PC-9 (cell line): ENCODE data around the gene PRKACG. TPM values are rescaled to one million over a fixed set of nuclear protein-coding genes. Genes with fewer than 3 reads are reported as not detected.

Experiments
- BruUV-seq: library from RNA; stranded (reverse); fragments of 400-500 nt; replicated peaks from 2 replicates; lab custom pipeline; 2021; lab: Mats Ljungman, UMichigan
- CTCF ChIA-PET: fragments of 300-600 bp; sonication (Branson Sonifier 250); formaldehyde crosslinking; loops from one replicate; lab custom pipeline; 2022; ENCODE audit warnings: antibody characterized with exemption; lab: Charles Lee
- POLR2A ChIA-PET: fragments of 300-600 bp; sonication (Branson Sonifier 250); formaldehyde crosslinking; loops from one replicate; lab custom pipeline; 2022; ENCODE audit warnings: antibody characterized with exemption; ENCODE audit not compliant: unreplicated experiment; lab: Charles Lee
- DNase-seq, 2 experiments: peaks; one replicate each; pipeline versions ENCODE4 v3.0.0 to v3.0.0-alpha.2; 2015 to 2022; ENCODE audit warnings: mixed read lengths in 1 of 2
- H2AFZ ChIP-seq: fragments of 200-600 bp; sonication (generic); 2 replicates; pipeline ENCODE4 v1.8.1; 2017; ENCODE audit warnings: antibody characterized with exemption
- H3F3A ChIP-seq: fragments of 200-600 bp; sonication (generic); 2 replicates; pipeline ENCODE4 v1.8.1; 2017; ENCODE audit warnings: antibody characterized with exemption, mild to moderate bottlenecking, low read depth; ENCODE audit not compliant: insufficient read depth
- H3K27ac ChIP-seq: fragments of 200-600 bp; sonication (generic); 2 replicates; pipeline ENCODE4 v1.6.1; 2016; ENCODE audit warnings: mixed run types
- H3K27me3 ChIP-seq: fragments of 200-600 bp; sonication (generic); 2 replicates; pipeline ENCODE4 v1.6.1; 2016; ENCODE audit warnings: low read depth, mixed run types; ENCODE audit not compliant: insufficient read depth
- H3K36me3 ChIP-seq: fragments of 200-600 bp; sonication (generic); 2 replicates; pipeline ENCODE4 v1.6.1; 2016; ENCODE audit warnings: low read depth, mixed run types
- H3K4me1 ChIP-seq: fragments of 200-600 bp; sonication (generic); replicated peaks from 2 replicates; pipeline ENCODE4 v1.6.1; 2016; ENCODE audit warnings: mixed run types; ENCODE audit not compliant: insufficient read depth
- H3K4me2 ChIP-seq: fragments of 200-600 bp; sonication (generic); 2 replicates; pipeline ENCODE4 v1.6.1; 2017; ENCODE audit warnings: mixed run types
- H3K4me3 ChIP-seq: fragments of 200-600 bp; sonication (generic); 2 replicates; pipeline ENCODE4 v1.6.1; 2016; ENCODE audit warnings: mixed run types
- H3K79me2 ChIP-seq: fragments of 200-600 bp; sonication (generic); 2 replicates; pipeline ENCODE4 v1.6.1; 2017; ENCODE audit warnings: low read depth, mixed run types
- H3K9me2 ChIP-seq: fragments of 200-600 bp; sonication (generic); 2 replicates; pipeline ENCODE4 v1.8.1; 2017; ENCODE audit warnings: mild to moderate bottlenecking; ENCODE audit not compliant: insufficient read depth
- H3K9me3 ChIP-seq: fragments of 200-600 bp; sonication (generic); 2 replicates; pipeline ENCODE4 v1.8.1; 2016; ENCODE audit warnings: low read depth; ENCODE audit not compliant: insufficient read depth
- H4K20me1 ChIP-seq: fragments of 200-600 bp; sonication (generic); 2 replicates; pipeline ENCODE4 v1.8.1; 2017; ENCODE audit not compliant: insufficient read depth
- EZH2 ChIP-seq: fragments of 200-600 bp; sonication (generic); IDR thresholded peaks from 2 replicates; pipeline ENCODE4 v1.8.0; 2017; ENCODE audit warnings: antibody characterized with exemption, low read depth
- intact Hi-C: fragments of 100-400 bp; cut with micrococcal nuclease; formaldehyde crosslinking; loops from one replicate; pipeline ENCODE4 v1.10.0; 2022; ENCODE audit not compliant: unreplicated experiment
- total RNA-seq: library from RNA; stranded (reverse); gene quantifications from 2 replicates; pipeline ENCODE4 v1.2.3, GENCODE V29; 2021
- TF ChIP-seq, protein P1 (sequence below): fragments of 200-600 bp; sonication (generic); conservative IDR thresholded peaks from 2 replicates; pipeline ENCODE4 v1.6.1; 2017; ENCODE audit warnings: mixed run types, antibody characterized with exemption, mild to moderate bottlenecking, moderate library complexity

PRKACG gene
- total RNA-seq, 1 experiment from 2014 or later: not detected

DNA sequence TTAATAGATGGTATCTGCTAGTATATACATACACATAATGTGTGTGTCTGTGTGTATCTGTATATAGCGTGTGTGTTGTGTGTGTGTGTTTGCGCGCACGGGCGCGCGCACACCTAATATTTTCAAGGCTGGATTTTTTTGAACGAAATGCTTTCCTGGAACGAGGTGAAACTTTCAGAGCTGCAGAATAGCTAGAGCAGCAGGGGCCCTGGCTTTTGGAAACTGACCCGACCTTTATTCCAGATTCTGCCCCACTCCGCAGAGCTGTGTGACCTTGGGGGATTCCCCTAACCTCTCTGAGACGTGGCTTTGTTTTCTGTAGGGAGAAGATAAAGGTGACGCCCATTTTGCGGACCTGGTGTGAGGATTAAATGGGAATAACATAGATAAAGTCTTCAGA lies 22.4 kb upstream of the PRKACG start:
- Histone ChIP-seq H3K79me2 (peaks cover 33% of the 10 kb centered on the region), H3K4me1 (0 out of 2 replicates have a peak, but pooled peaks cover 10% of the 10 kb centered on the region), H3K27ac (0 out of 2 replicates have a peak overlapping the region, but pooled peaks have one; percentile 21), H3F3A (peaks cover 10% of the 10 kb centered on the region; the same call in 1 of the 2 replicates), H4K20me1 (no peaks in the 10 kb centered on the region), H3K4me2 (peak overlapping the region; percentile 96), H3K36me3 (no peaks in the 10 kb centered on the region), H3K9me3 (no peaks in the 10 kb centered on the region), H3K9me2 (no peaks in the 10 kb centered on the region), H2AFZ (peak overlapping the region; percentile 100), H3K27me3 (no peaks in the 10 kb centered on the region), H3K4me3 (peak overlapping the region; percentile 93)
- intact Hi-C loops: loop anchor here (1.0 to 10.0 kb wide), 4 partner anchors 86 to 376 kb away; no protein-coding TSS in a partner anchor
- CTCF ChIA-PET: interaction anchor here (0.6 to 1.4 kb wide), 6 partner anchors 10 to 350 kb away, joined by 3 to 14 read pairs (median 6); no protein-coding TSS in a partner anchor
- TF ChIP-seq, protein P1, sequence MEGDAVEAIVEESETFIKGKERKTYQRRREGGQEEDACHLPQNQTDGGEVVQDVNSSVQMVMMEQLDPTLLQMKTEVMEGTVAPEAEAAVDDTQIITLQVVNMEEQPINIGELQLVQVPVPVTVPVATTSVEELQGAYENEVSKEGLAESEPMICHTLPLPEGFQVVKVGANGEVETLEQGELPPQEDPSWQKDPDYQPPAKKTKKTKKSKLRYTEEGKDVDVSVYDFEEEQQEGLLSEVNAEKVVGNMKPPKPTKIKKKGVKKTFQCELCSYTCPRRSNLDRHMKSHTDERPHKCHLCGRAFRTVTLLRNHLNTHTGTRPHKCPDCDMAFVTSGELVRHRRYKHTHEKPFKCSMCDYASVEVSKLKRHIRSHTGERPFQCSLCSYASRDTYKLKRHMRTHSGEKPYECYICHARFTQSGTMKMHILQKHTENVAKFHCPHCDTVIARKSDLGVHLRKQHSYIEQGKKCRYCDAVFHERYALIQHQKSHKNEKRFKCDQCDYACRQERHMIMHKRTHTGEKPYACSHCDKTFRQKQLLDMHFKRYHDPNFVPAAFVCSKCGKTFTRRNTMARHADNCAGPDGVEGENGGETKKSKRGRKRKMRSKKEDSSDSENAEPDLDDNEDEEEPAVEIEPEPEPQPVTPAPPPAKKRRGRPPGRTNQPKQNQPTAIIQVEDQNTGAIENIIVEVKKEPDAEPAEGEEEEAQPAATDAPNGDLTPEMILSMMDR: no peak
- no peak for TF ChIP-seq EZH2
- POLR2A ChIA-PET: interaction anchor here (0.6 kb wide), 1 partner anchor 157 kb away, joined by 18 read pairs; no protein-coding TSS in a partner anchor
- DNase-seq: no peak
- BruUV-seq: TSS peak; percentile 64

DNA sequence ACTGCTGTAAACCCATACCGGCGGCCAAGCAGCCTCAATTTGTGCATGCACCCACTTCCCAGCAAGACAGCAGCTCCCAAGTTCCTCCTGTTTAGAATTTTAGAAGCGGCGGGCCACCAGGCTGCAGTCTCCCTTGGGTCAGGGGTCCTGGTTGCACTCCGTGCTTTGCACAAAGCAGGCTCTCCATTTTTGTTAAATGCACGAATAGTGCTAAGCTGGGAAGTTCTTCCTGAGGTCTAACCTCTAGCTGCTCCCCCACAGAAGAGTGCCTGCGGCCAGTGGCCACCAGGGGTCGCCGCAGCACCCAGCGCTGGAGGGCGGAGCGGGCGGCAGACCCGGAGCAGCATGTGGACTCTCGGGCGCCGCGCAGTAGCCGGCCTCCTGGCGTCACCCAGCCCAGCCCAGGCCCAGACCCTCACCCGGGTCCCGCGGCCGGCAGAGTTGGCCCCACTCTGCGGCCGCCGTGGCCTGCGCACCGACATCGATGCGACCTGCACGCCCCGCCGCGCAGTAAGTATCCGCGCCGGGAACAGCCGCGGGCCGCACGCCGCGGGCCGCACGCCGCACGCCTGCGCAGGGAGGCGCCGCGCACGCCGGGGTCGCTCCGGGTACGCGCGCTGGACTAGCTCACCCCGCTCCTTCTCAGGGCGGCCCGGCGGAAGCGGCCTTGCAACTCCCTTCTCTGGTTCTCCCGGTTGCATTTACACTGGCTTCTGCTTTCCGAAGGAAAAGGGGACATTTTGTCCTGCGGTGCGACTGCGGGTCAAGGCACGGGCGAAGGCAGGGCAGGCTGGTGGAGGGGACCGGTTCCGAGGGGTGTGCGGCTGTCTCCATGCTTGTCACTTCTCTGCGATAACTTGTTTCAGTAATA lies 21.8 kb upstream of the PRKACG start, which contains the start of gene FXN:
FXN (plus strand) TSS at position 315 of the 871 bp plus-strand sequence; CDS start at position 346, 31 bp downstream.
- H2AFZ ChIP-seq: peak within 1 kb of the TSS; percentile 100
- DNase-seq: peak; percentile 48 to 85
- TSS peak; percentile 67 for BruUV-seq
- H3K27ac ChIP-seq: 0 out of 2 replicates have a peak within 1 kb of the TSS, but pooled peaks have one; percentile 21
- no peaks in the 10 kb centered on the region for H3K36me3 ChIP-seq
- H3K4me2 ChIP-seq: peak within 1 kb of the TSS; percentile 96
- peaks cover 27% of the 10 kb centered on the region for H3K79me2 ChIP-seq
- peak within 1 kb of the TSS; percentile 93 for H3K4me3 ChIP-seq
- intact Hi-C loops: loop anchor here (1.0 to 10.0 kb wide), 4 partner anchors 87 to 377 kb away; no protein-coding TSS in a partner anchor
- TF ChIP-seq EZH2: no peak
- TF ChIP-seq, protein P1: peak; percentile 92
- POLR2A ChIA-PET: interaction anchor here (0.7 kb wide), 1 partner anchor 188 kb away, joined by 4 read pairs; no protein-coding TSS in a partner anchor
- no peaks in the 10 kb centered on the region for H3K9me2 ChIP-seq
- H3K4me1 ChIP-seq: 0 out of 2 replicates have a peak, but pooled peaks cover 10% of the 10 kb centered on the region
- H3K27me3 ChIP-seq: no peaks in the 10 kb centered on the region
- no peaks in the 10 kb centered on the region for H3K9me3 ChIP-seq
- CTCF ChIA-PET: interaction anchor here (0.6 to 1.4 kb wide), 8 partner anchors 10 to 351 kb away, joined by 3 to 14 read pairs (median 6); no protein-coding TSS in a partner anchor
- no peaks in the 10 kb centered on the region for H4K20me1 ChIP-seq
- H3F3A ChIP-seq: peaks cover 10% of the 10 kb centered on the region; the same call in 1 of the 2 replicates

DNA sequence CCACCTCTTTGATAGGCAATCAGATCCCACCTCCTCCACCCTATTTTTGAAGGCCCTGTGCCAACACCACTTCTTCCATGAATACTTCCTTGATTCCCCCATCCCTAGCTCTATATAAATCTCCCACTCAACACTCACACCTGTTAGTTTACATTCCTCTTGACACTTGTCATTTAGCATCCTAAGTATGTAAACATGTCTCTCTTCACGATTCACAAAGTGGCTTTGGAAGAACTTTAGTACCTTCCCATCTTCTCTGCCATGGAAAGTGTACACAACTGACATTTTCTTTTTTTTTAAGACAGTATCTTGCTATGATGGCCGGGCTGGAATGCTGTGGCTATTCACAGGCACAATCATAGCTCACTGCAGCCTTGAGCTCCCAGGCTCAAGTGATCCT lies 20.2 kb upstream of the PRKACG start:
- Histone ChIP-seq H3K4me2 (no peak overlapping the region), H3K36me3 (no peaks in the 10 kb centered on the region), H3K27ac (no peak overlapping the region), H3K9me2 (no peaks in the 10 kb centered on the region), H3K9me3 (no peaks in the 10 kb centered on the region), H3F3A (peaks cover 10% of the 10 kb centered on the region; the same call in 1 of the 2 replicates), H4K20me1 (no peaks in the 10 kb centered on the region), H3K79me2 (peaks cover 27% of the 10 kb centered on the region), H3K4me3 (no peak overlapping the region), H3K4me1 (0 out of 2 replicates have a peak, but pooled peaks cover 10% of the 10 kb centered on the region), H2AFZ (no peak overlapping the region), H3K27me3 (0 out of 2 replicates have a peak, but pooled peaks cover 3% of the 10 kb centered on the region)
- intact Hi-C loops: loop anchor here (10.0 kb wide), 1 partner anchor 351 kb away; no protein-coding TSS in a partner anchor
- peak in 1 of 2 experiments; percentile 74 for DNase-seq
- no peak for TF ChIP-seq EZH2
- TF ChIP-seq, protein P1: no peak
- POLR2A ChIA-PET: interaction anchor here (0.7 kb wide), 1 partner anchor 190 kb away, joined by 5 read pairs; no protein-coding TSS in a partner anchor
- BruUV-seq: no TSS peak
- CTCF ChIA-PET: interaction anchor here (0.7 kb wide), 1 partner anchor 479 kb away, joined by 3 read pairs; no protein-coding TSS in a partner anchor
